Measurements from ENCODE around the gene RGL4. TPM values are rescaled to one million over a fixed set of nuclear protein-coding genes. Genes with fewer than 3 reads are reported as not detected.

Gene RGL4
- total RNA-seq = not detected

GRCh38 chr22:23690713-23691112 is at the start of gene RGL4:
Gene RGL4 (plus strand): TSS chr22:23691013. CDS start chr22:23692031, 1,018 bp downstream.

Other genes with a start within 250 kb of the RGL4 start
- not detected for gene IGLL1, start 110.7 kb upstream of the RGL4 start, total RNA-seq
- gene DRICH1, start 58.7 kb upstream of the RGL4 start, total RNA-seq = 1.6 TPM
- 9.7 TPM for gene ZNF70, start 60.1 kb downstream of the RGL4 start, total RNA-seq
- not detected for gene VPREB3, start 63.4 kb downstream of the RGL4 start, total RNA-seq
- not detected for gene C22orf15, start 72.0 kb downstream of the RGL4 start, total RNA-seq
- 5.3 TPM for gene CHCHD10, start 77.0 kb downstream of the RGL4 start, total RNA-seq
- gene MMP11, start 81.8 kb downstream of the RGL4 start, total RNA-seq = 23.8 TPM
- 56.0 TPM for gene SMARCB1, start 96.0 kb downstream of the RGL4 start, total RNA-seq
- 2.2 TPM for gene DERL3, start 148.0 kb downstream of the RGL4 start, total RNA-seq
- 25.4 TPM for gene SLC2A11, start 166.9 kb downstream of the RGL4 start, total RNA-seq
- gene MIF, start 203.4 kb downstream of the RGL4 start, total RNA-seq = 82.9 TPM